Left lobe of liver (tissue), 2 donors: Measurements from ENCODE around the gene TXNL4A. TPM values are rescaled to one million over a fixed set of nuclear protein-coding genes. Genes with fewer than 3 reads are reported as not detected.

Experiments used
- ATAC-seq: fragments of 200-7000 bp; cut with Tn5 transposase; one replicate; pipeline ENCODE4 v1.9.1; 2020; ENCODE audit warnings: mild to moderate bottlenecking, moderate library complexity
- DNase-seq: peaks from one replicate; pipeline ENCODE4 v3.0.0-alpha.2; 2020; ENCODE audit warnings: low spot score
- total RNA-seq: library from RNA; stranded (reverse); gene quantifications from one replicate; pipeline ENCODE4 v1.2.1, GENCODE V29; 2021
- donor health status: DM: no; HTN: no; CAD: no; lungs with moderate emphysema.
- donor health status: DM: no; HTN: yes; CAD: no.

Gene TXNL4A
- total RNA-seq, 1 donor from 2014 or later, result 48.3 TPM

DNA sequence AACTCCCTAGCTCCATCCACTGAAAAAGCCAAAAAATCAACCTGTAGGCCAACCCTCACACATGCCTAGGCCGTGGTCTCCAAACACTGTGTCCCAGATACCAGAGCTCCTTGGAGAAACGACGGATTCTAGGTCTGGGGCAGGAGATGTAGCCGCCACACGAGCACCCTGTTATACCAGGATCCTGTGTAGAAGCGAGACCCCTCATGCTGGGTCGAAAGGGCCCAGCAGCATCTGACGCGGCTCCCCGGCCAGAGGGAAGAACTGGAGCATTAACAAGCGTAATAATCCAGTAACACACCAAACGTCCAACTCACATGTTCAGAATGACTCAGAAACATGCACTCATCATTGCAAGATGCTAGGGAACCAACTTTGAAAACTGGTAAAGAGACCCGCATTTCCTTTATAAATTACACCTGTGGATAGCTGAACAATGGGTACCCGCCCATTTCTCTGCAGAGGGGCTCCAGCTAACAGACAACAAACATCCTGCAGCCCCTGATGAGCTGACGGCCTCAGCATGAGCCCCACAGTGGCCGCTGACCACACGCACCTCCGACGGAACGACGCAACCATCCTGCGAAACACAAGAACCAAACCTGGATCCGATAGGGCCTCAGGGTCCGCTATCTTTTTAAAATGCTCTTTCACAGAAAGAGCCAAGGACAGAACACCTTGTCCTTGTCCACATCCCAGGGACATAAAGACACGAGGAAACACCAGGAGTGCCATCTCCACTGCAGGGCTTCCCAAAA, 51.1 kb downstream of the TXNL4A start:
- DNase-seq (peak; percentile 42), ATAC-seq (no peak)

DNA sequence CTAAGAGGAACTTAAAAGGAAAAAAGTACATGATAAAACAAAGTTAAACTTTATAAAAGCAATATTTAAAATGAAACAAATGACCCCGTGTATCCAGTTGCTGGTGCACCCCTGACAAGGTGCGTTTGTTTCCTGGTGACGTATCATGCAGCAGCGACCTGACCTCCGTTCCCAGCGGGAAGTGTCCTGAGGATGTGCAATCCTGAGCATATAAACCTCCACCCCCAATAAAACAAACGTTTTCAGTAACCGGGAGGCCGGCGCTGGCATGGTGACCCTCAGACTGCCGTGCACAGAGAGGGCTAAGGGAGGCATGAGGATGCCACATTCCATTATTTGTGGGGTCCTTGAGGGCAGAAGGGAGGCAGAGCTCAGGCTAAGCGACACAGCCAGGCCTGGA, 51.7 kb downstream of the TXNL4A start:
- DNase-seq (peak; percentile 90), ATAC-seq (peak; percentile 41)

DNA sequence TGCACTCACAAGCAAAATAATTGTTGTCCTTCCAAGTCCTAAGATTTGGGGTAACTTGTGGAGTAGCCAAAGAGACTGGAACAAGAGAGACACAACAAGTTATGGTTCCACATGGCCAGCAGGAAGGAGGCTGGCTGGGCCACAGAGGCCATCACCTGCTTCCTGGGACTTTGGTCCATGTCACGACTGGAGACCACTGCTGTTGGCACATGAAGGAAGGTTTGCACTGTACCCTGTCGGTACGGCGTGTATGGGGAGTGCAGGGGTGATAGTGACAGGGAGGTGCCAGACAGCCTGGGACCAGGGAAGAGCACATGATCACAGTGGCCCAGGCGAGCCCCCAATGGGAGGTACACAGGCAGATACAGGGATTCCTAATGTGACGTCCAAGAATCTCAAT, 52.4 kb downstream of the TXNL4A start:
- ATAC-seq (no peak), DNase-seq (peak; percentile 42)

DNA sequence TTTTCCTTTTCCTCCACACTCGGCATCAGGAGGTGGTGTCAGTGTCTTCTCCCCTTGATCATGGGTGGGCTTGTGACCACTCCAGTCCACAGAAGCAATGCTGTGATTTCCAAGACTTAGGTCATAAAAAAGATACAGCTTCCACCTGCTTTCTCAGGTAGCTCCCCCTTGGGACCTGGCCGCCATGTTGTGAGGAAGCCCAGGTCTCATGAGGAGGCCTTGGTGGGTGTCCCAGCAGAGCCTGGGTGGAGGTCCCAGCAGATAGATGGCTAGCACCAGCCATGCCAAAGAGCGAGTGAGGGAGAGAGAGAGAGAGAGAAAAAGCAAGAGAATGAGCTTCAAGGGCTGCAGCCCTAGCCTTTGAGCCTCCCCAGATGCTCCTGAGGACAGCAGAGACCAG, 52.9 kb downstream of the TXNL4A start:
- DNase-seq (peak; percentile 44), ATAC-seq (no peak)

DNA sequence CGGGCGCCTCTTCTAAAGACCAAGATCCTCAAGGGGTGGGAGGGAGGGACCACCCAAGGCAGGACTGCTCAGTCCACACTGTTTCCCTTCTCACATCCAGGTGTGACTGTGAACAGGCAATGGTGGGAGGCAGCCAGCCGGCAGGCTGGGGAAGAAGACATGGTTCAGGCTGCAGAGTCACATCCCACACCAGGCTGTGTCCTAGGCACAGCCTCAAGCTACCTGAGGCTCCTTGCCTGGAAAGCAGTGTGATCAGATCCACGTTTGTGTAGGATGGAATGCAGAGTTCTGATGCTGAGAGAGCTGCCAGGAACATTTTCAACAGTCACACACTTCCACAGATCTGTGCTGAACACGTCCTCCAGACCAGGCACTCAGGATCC, 53.3 kb downstream of the TXNL4A start:
- ATAC-seq, result peak; percentile 4

DNA sequence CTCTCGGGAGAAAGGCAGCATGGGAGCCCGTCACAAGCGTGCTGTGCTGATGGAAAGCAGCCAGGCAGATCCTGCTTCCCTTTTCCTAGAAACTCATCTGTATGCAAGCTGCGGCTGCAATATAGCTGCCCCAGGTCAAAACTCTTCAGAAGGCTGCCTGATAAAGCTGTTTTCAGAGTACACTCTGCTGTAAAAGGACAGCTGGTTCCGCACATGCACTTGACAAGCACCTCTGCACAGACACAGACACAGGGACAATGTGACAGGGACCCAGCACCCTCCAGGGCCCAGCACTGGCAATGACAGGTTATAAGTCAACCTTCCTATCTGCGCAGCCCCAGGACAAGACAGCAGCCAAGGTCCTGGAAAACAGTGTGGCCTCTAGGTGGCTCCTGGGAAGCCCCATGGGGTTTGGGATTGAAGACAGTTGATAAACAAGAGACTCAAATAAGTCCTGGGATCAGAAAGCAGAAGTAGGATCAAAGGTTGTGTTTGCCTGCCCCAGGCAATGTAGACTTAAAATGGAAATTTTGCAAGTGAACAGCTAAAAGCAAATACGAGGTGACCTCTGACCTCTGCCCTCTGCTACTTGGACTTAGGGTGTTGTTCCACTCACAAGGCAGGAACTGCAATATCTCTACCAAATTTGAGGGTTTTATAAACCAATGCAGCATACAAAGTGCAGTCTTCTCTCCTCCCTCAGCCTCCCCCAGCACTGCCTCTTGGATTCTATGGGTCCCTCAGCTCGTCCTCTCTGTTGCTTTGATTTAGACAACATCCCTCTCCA, 53.9 kb downstream of the TXNL4A start:
- peak; percentile 93 for DNase-seq
- ATAC-seq, result peak; percentile 78

More for the DNA sequence above, 53.3 kb downstream of the TXNL4A start:
- no peak for DNase-seq

DNA sequence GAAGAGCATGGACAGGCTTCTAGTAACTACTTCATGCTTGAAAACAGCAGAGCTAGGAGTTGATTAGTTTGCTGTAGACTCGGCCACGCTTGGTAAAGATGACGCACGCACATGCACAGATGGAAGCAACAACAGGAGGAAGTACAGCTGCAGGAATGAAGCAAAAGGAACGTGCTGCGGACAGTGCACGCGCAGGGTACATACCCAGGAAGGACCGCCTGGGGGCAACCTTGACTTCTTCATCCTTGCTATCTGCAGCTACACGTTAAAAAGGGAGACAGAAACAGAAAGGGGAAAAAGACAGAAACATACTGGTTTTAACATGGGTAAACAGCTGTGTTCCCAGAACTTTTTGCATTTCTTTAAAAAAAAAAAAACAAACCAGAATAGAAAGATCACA, 54.6 kb downstream of the TXNL4A start:
- peak; percentile 68 for DNase-seq
- peak; percentile 56 for ATAC-seq

DNA sequence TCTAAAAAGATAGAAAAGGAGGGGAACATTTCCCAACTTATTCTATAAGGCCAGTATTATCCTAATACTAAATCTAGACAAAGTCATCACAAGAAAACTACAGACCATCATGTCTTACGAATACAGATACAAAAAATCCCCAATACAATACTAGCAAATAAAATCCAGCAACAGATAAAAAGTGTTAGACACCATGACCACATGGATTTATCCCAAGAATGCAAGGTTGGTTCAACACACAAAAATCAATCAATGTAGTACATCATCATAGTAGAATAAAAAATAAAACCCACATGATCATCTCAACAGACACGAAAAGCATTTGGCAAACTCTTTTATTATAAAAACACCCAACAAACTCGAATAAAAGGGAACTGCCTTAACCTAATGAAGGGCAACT, 55.5 kb downstream of the TXNL4A start:
- no peak for ATAC-seq
- DNase-seq, result no peak

DNA sequence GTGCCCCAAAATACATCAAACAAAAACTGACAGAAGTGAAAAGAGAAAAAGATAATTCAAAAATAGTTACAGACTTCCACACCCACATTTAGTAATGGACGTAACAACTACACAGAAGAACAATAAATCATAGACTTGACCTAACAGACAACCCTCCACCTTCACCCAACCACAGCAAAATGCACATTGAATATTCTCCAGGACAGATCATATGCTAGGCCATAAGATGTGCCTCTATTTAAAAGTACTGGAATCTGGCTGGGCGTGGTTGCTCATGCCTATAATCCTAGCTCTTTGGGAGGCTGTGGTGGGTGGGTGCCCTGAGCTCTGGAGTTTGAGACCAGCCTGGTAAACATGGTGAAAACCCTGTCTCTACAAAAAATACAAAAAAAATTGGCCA, 56.9 kb downstream of the TXNL4A start:
- no peak for ATAC-seq
- DNase-seq, result no peak

DNA sequence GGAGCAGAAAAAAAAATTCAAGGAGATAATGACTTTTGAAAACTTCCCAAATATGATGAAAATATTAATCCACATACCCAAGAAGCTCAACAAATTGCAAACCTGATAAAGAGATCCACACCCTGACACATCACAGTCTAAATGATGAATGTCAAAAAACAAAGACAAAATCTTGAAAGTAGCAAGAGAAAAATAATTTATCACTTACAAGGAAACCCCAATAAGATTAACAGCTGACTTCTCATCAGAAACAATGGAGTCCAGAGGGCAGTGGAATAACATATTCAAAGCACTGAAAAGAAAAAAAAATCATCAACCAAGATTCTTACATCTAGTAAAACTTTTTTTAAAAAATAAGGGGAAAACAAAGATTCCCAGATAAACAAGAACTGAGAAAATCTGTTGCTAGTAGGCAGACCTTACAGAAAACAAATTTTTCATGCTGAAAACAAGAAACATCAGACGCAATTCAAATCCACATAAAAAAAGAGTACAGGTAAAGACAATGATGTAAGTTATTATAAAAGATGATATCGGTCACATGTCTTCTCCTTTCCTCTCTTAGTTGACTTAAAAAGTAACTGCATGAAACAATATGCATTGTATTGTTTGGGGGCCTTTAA, 58.2 kb downstream of the TXNL4A start:
- ATAC-seq (no peak), DNase-seq (no peak)

DNA sequence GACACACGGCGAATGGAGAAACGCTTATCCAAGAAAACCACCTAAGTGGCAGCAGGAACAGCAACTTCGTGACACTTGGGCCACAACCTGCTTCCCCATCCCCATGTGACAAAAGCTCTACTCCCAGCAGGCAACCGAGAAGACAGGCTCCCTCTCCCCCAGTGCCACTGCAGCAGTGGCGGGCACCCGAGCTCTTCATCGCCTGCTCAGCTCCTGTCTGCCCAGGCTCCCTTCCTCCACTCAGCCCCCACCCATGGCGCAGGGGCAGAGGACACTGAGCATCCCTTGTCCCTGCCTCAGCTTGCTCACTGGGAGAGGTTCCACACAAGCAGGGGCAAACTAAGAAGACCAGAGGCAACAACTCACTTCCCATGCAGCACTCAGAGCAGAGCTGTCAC, 59.8 kb downstream of the TXNL4A start:
- ATAC-seq, result no peak
- peak; percentile 35 for DNase-seq

DNA sequence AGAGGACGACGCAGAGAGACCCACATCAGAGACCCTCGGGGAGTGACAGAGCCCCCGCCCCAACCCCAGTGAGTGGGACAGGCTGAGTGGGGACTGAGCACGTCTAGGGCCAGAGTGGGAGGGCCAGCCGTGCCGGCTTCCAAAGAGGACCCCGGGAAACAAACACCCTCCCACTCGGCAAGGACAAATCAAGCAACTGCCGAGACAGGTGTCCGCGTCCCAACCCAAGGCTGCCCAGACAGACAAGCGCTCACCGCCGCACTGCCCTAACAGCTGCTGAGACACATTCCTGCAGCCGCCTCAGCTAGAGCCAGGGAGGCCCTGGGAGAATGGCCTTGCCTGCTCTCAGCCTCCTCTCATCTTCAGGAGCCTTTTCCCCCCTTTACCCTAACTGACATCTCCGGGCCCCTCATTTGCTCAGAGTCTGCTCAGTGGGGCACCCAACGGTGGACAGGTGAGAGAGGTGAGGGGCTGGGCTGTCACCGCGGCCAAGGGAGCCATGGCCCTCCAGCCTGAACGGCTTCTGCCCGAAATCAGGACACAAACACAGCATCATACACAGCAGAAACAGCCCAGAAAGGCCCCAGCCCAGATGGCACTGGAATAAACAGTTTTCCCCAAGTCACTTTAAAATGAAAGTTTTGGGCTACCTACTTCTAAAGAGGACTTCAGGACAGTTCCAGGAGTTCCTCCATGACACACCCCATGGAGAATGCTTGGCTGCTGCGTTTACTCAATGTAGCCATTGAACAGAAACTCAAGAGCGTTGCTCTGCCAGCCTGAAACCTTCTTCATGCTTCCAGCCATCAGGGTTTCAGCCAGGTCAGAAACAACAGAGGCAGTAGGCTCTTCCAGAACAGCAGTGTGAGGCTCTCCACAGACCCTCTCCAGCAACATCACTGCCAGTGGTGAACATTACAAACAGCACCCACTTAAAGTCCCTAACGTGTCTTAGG, 60.5 kb downstream of the TXNL4A start:
- ATAC-seq (no peak), DNase-seq (peak; percentile 37)

DNA sequence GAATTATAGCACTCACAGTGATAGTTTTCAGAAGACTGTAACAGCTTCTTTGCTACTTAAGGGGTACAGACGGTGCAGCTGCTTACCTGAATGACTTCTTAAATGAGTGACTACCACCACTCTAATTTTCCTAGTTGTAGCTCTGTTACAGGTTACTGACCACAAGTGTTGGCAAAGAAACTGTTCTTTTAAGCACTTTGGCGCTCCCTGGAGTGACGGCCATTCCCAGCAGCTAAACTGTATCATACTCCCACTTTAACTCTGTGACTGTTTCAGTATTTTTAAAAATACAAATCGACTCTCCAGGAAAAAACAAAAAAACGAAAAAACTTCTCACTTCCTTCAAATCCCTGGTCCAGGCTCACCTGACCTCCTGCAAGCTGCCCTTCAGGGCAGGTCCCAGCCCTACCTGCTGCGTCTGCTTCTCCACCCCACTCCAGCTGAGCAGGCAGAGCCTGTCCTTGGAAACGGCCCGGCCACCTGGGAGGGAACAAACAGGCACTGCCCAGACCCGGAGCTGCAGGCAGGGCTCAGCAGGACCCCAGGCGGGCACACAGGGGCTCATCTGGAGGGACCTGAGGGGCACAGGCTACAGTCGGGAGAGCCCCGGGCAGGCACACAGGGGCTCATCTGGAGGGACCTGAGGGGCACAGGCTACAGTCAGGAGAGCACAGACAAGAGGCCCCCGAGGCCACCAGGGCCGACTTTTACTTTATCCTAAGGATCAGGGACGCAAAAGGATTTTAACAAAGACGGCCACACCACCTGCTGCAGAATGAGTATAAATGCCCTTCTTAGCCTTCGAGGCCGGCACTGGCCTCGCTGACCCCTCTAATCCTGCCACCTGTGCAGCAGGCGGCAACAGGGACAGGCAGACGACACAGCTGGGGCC, 61.4 kb downstream of the TXNL4A start:
- ATAC-seq (peak; percentile 21), DNase-seq (peak; percentile 38)

DNA sequence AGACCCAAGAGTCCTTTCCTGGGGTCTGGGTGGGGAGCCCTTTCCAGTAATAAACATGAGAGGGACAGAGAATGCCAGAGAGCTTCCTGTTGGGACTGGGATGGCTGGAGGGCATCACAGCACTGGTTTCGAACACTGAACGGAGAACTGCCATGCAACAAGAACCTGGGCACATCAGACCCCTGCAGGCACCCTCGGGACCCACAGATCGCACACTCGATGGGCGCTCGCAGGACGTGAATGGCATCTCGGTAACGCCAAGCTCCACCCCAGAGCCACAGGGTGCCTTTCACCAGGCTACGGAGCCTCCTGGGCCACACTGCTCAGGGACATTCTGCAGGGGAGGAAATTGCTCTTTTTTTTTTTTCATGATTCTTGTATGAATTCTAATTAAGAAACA, 62.1 kb downstream of the TXNL4A start:
- DNase-seq, result peak; percentile 30

DNA sequence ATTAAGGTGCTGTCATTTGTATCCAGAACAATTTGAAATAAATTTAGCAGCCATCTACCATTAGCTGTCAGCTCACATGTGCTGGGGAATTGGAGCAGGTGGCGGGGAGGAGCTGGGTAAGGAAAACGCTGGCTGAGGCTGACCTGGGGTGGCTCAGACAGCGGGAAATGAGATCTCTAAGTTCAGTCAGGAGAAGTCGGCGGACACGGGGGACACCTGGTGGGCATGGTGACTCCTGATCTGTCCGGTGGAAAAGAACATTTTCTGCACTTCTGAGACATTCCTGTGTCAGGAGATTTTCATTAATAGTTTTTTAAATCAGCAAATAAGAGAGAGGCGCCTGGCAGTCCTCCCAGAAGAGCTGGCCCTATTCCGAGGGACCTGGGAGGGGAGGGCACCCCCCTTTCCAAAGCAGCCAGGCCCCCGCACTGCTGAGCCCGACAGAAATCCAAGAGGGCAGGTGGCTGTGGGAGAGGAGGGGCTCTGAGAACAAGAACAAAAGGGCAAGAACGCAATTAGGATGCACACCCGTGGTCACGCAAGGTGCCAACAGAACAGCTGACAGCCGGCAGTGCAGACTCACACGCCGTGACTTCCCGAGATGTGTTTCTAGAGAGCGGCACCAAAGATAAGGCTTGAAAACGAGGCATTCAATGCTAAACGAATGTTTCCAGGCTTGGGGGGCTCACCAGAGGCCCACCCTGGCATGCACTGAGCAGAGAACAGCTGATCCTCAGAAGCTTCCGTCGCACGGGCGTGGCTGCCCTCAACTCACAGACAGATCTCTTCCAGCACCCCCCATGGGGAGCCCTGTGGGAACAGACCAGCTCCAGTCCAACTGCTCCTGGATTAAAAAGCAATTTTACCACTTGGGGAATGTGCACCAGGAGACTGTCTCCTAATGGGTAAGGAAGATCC, 63.3 kb downstream of the TXNL4A start:
- peak; percentile 43 for ATAC-seq
- DNase-seq, result peak; percentile 45

More for the DNA sequence above, 62.1 kb downstream of the TXNL4A start:
- ATAC-seq, result no peak

DNA sequence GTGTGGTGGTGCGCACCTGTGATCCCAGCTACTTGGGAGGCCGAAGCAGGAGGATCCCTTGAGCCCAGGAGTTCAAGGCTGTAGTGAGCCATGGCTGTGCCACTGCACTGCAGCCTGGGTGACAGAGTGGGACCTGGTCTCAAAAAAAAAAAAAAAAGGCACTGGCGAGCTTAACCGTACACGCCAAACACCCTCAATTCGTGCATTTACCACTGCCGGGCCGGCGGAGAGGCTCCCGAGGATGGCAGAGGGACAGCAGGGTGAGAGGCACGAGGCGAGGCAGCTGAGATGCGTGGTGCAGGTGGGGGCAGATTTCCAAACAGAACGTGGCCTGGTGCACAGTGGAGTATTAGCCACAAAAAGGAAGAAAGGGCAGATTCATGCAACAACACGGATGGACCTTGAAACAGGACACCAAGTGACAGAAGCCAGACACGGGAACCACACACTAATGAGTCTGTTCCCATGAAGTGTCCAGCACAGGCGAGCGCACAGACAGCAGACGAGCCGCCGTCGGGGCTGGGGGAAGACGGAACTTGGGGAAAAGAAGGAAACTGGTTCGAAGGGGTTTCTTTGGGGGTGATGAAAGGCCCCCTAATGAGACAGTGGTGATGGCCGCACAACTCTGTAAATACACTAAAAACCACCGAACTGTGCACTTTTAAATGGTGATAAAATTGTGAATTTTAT, 64.3 kb downstream of the TXNL4A start:
- ATAC-seq, result no peak
- peak; percentile 37 for DNase-seq

DNA sequence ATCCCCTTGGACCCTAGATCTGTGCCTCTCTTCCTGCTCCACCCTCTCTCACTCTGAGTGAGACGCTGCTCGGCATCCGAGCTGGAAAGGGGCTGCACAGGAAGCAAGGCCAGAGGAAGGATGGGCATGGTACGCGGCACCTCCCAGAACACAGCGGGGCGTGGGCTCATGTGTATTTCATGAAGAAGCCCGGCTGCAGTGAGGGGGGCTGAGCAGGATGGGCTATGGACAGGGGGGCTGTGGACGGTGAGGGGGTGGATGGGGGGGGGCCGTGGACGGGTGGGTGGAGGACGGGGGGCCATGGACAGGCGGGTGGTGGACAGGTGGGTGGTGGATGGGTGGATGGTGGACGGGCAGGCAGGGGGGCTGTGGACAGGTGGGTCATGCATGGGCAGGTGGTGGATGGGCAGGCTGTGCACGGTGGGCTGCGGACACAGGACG, 65.4 kb downstream of the TXNL4A start:
- peak; percentile 42 for DNase-seq
- peak; percentile 6 for ATAC-seq
